Fibroblast of gingiva (primary cell): ENCODE measurements around the gene XPO4.

Experiments
- DNase-seq: peaks from one replicate; pipeline ENCODE4 v3.0.0-alpha.2; 2011; ENCODE audit warnings: low read depth

Gene XPO4

DNA sequence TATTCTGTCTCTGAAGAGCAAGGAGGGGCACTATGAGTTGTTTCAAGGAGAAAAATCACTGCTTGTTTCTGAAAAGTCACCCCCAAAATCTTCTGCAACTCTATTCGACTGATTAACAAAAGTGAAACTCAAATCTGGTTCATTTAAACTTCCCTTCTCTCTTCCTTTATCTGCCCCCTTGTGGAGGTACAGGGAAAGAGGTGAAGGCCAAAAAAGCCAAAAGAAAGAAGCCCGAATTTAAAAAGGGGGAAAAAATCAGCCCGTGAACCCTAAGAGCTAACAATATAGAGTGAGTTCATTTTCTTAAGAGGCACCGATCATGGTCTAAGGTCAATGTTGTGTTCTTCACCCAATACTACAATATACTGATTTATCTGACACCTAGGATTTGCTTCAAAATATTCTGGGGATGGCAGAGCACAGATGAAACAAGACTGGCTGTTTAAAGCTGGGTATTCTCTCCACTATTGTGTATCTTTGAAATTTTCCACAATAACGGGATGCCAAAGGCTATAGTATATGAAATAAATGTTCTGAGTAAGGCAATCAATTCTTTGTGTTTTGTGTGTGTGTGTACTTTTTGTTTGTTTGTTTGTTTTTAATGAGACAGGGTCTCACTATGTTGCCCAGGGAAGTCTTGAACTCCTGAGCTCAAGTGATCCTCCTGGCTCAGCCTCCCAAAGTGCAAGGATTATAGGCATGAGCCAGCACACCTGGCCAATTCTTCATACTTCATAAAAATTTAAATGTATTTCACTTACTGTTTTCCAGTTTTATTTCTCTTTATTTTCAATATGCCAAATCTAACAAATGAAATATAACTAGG, 73.8 kb downstream of the XPO4 start:
- peak; percentile 51 for DNase-seq

DNA sequence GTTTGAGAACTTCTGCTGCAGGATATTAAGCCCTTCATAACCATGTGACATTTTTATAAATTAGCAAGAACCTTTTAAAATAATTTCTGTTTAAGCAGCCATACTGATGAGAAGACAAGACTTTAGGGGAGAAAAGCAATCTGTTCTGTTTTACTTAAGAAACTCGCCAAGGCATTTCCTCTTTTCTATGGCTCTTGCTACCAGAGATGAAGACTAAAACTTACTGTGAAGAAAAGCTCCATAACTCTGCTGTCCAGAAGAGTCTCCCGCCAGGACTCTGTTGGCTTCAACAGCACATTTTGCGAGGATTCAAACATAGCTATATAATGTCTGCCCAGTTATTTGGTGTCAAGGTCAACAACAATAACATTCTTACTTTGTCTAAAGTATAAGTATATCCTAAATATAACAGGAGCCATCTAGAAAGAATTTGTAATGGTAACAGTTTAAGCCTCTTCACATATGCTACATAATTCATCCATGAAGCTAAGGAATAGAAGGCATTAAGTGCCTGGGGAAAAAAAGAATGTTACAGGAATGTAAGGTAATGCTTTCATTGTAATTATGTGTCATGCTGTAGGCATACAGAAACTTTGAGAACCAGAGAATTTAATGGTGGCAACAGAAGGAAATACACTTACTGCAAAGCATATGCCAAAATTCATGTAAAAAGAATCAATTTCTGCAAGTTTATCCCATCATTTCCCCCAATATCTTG, 75.5 kb downstream of the XPO4 start:
- DNase-seq, result no peak

- DNase-seq, result no peak
Observed at GRCh38 chr13:20826301-20826700, 76.2 kb downstream of the XPO4 start.

- DNase-seq, result no peak
Observed at GRCh38 chr13:20825477-20825875, 77.1 kb downstream of the XPO4 start.

DNA sequence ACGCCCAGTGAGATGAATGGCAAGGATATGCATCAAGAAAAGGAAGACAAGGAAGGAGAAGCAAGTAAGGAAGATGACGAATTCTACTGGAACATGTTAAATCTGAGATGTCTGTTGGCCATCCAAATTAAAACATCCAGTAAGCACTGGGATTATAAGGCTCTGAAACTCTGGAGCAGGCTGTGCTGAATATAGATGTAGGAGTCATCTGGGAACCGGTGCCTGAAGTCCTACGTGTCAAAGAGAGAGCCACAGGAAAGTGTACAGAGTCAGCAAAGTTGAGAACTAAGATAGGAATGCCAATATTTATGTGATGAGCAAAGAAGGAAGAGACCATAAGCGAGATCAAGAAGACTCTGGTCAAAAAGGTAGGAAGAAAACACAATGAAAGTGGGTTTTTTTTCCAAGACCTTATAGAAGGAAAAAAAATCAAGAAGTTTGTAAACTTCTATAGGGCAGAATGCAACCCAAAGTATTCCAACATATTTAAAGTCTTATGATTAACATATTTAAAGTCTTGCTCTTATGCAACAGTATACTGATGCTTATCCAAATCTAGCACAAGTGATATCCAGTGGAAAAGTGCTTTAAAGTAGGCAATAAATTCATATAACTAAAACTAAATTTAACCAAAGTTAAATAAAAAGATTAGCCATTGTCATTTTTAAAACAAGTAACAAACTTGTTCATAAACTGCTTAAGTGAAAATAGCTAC, 77.6 kb downstream of the XPO4 start:
- no peak for DNase-seq

DNA sequence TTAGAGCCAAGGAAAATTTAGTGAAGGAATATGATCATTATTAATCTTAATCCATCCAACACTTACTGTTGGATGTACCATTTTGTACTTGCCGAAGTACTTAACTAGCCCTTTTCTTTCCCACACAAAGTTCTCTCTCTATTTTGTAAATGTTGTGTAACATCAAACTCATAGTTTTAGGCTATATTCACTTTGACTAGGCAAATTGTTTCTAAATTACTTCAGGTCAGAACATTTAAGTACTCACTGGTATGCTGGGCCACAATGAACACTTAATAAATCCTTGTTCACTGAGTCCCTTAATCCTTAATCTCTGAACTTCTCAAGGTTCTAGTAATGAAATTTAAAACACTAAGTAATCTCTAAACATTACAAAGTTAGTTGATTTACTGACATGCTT, 79.5 kb downstream of the XPO4 start:
- no peak for DNase-seq

DNA sequence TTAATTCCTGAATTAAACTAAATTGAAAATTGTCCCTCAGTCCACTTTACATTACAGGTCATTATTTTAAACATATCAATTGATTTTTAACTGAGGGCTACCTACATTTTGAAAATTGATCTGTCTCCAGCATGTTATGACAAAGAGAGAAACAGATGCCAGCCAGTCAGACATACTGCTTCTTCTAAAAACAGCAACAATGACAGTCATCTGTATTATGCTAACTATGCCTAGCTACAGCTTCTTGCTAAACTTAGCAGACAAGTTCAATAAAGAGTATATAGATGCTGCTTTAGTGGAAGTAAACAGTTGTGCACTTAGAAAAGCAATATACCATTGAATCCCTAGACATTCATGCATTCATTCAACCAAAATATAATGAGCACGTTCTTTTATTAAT, 80.1 kb downstream of the XPO4 start:
- DNase-seq, result no peak

GRCh38 chr13:20819715-20820114, 82.8 kb downstream of the XPO4 start:
- DNase-seq, result no peak

DNA sequence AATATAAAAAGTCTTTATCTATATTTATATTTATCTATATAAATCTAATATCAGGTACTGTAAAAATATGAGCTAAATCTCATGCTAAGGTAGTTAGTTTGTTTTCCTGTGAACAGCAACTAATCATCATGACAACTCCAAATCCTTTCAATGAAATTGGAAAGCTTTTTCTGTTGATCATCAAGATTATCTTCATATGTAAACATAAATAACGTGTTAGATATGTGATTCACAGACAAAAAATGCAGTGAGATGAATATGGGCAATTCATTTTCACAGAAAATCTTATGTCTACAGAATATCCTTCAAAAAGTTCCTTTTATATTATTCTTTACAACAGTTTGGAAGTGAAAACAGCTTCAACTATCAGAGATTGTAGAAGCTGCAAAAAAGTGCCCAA, 87.1 kb downstream of the XPO4 start:
- DNase-seq, result no peak

GRCh38 chr13:20814224-20814910, 88.2 kb downstream of the XPO4 start:
- peak; percentile 93 for DNase-seq

GRCh38 chr13:20812890-20813289, 89.7 kb downstream of the XPO4 start:
- DNase-seq, result no peak

- DNase-seq, result no peak
Observed at GRCh38 chr13:20810808-20811207, 91.7 kb downstream of the XPO4 start.

- no peak for DNase-seq
Observed at GRCh38 chr13:20808874-20809273, 93.7 kb downstream of the XPO4 start.

- no peak for DNase-seq
Observed at GRCh38 chr13:20803180-20803965, 99.2 kb downstream of the XPO4 start.

- DNase-seq, result no peak
Observed at GRCh38 chr13:20801707-20802106, 100.8 kb downstream of the XPO4 start.

GRCh38 chr13:20799726-20800416, 102.7 kb downstream of the XPO4 start:
- DNase-seq, result peak; percentile 14

GRCh38 chr13:20798027-20798426, 104.5 kb downstream of the XPO4 start:
- no peak for DNase-seq

GRCh38 chr13:20796791-20797508, 105.6 kb downstream of the XPO4 start:
- peak; percentile 22 for DNase-seq

GRCh38 chr13:20789665-20790064, 112.9 kb downstream of the XPO4 start:
- no peak for DNase-seq

DNA sequence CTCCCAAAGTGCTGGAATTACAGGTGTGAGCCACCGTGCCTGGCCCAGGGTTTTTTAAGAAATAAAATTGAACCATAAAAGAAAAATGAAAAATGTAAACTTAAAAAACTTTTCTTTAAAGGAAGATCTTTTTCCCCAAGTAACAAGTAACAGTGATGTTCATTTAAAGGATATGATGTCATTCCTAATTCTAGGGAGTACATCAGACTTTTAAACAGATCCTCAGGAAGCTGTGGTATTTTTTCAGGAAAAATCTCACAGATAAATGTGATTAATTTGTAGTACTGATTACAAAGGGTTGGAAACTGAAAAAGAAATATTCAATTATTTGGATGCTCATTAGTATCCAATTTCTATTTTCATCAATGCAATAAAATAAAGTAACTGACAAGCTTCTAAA, 114.2 kb downstream of the XPO4 start:
- DNase-seq, result no peak
